GM21528 (cell line): ENCODE results near the gene MXRA7.
"Not testable (repeated sequence)": the region's sequence is repeated elsewhere in the genome, so short reads cannot be mapped to it uniquely, and the experiment has no call there.

Experiments used
- ATAC-seq: cut with Tn5 transposase; IDR thresholded peaks from one replicate; pipeline ENCODE4 v1.9.1; 2021; ENCODE audit warnings: mild to moderate bottlenecking, moderate library complexity; ENCODE audit not compliant: unreplicated experiment, low FRiP score

MXRA7 gene, protein sequence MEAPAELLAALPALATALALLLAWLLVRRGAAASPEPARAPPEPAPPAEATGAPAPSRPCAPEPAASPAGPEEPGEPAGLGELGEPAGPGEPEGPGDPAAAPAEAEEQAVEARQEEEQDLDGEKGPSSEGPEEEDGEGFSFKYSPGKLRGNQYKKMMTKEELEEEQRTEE

GRCh38 chr17:76710863-76711611 is at the start of gene MXRA7:
Gene MXRA7, minus strand, starts transcription at chr17:76710965. Its CDS starts 19 bp downstream, at chr17:76710946.
- ATAC-seq: no peak

DNA sequence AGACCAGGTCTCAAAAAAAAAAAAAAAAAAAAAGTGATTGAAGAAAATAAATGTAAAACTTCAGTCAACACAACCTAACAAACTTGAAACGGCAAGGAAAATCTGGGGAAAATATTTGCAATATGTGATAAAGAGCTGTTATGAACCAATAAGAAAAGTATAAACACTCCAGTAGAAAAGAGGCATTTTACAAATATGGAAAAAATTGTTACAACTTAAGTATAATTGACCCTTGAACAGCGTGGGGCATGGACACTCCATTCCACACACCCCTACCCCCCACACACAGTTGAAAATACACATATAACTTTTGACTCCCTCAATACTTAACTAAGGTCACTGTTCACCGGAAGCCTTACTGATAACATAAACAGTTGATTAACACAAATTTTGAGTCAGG is 47.8 kb upstream of the MXRA7 start:
- no peak for ATAC-seq

DNA sequence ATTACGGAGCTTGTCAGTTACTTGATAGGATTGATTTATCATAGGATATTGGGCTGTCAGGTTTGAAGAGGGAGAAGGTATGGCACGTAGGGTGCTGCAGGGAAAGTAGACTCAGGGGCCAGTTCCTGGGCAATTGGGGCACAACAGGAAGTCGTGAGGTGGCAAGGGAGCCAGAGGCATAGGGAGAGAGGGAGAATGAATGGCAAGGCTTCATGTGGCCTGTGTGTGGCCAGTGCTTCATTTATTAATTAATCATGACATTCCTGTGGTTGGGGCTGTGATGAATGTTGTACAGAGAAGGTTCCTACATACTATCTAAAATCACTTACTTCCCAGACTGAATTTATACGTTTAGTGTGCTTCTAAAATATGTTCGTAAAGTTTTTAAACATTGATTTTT is 46.5 kb upstream of the MXRA7 start:
- no peak for ATAC-seq

DNA sequence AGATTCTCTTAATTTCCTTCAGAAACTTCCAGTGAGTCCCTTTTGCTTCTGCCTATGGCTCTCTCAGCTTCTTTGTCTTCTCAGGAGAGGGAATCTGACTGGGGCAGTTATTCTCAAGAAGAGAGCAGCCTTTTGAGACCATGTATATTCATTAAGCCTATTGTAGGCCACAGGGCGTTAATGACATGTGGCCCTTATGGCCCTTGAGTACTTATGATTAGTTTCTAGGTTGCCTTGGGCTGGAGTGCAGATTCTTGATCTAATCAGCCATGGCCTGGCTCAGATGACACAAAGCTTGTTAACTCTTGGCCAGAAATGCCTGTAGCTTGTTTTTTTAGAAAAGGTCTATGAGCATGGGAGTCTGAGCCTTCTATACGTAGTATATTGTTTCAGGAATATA is 44.5 kb upstream of the MXRA7 start:
- ATAC-seq: no peak

DNA sequence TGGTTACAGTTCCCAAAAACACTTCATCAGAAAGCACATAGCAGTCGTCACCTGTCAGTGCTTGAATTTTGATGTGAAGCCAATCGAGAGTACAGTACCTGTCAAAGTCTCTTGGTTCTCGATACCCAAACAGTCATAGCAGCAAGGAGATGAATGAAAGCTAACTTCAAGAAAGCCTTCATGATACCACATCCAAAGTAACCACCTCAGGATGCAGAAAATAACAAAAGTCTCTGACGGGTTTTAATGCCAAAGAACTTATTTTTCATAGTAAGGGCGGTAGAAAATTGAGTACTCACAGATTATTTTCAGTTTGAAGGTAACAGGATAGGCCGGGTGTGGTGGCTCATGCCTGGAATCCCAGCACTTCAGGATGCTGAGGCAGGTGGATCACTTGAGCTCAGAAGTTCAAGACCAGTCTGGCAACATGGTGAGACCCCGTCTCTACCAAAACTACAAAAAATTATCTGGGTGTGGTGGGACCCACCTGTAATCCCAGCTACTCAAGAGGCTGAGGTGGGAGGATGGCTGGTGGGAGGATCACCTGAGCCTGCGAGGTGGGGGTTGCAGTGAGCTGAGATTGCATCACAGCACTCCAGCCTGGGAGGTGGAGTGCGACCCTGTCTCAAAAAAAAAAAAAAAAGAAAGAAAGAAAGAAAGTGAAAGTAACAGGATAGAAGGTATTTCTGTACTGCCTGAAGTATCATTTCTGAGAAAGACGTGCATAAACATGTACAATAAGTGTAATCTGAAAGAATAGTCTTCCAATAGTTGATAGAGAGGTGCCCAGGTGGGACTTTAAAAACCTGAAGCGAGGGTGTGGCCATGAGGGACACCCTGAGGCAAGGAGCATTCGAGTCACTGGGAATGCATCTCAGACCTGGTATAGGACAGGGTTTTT is 42.5 kb upstream of the MXRA7 start:
- ATAC-seq: no peak

GRCh38 chr17:76752006-76752405 is 41.2 kb upstream of the MXRA7 start:
- no peak for ATAC-seq

- ATAC-seq: no peak
Measured at GRCh38 chr17:76751416-76751993, 40.7 kb upstream of the MXRA7 start.

DNA sequence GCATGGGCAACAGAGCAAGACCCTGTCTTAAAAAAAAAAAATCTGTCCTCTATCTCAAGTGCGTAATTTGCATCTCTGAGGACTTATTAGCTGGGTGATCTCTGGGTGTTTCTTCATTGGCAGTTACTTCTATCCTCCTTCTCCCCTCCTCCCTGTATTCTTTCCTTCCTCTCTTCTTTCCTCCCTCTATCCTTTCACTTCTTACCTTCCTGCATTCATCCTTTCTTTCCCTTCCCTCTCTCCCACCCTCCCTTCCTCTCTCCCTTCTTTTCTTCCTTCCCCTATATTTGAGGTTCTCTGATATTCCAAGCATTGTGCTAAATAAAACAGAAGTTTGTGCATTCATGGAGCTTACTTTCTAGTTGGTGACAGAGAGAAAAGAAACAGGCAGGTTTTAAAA is 37.9 kb upstream of the MXRA7 start:
- ATAC-seq: no peak

GRCh38 chr17:76747716-76748363 is 37.1 kb upstream of the MXRA7 start:
- no peak for ATAC-seq

GRCh38 chr17:76745785-76746184 is 35.0 kb upstream of the MXRA7 start:
- ATAC-seq: not testable (repeated sequence)

DNA sequence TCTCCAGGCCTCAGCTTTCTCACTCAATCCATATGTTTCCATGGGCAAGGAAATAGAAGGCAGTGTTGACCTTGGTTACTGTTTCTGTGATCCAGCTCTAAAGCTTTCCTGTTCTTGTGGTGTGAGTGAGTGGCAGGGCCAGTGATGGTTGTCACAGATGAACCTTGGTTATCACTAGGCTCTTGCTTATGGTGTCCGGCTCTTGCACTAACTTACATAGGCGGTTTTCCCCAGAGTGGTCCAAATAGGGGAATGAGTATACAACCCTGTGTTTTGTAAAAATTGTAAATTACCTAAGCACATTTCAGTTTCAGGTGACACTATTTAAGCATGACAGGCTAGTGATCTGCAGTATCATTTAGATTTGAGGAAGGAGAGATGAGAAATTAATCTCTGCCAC is 34.0 kb upstream of the MXRA7 start:
- no peak for ATAC-seq

GRCh38 chr17:76742958-76743357 is 32.2 kb upstream of the MXRA7 start:
- ATAC-seq: no peak

- no peak for ATAC-seq
Measured at GRCh38 chr17:76740329-76741118, 29.8 kb upstream of the MXRA7 start.

GRCh38 chr17:76739568-76740115 is 28.9 kb upstream of the MXRA7 start:
- not testable (repeated sequence) for ATAC-seq

- ATAC-seq: no peak
Measured at GRCh38 chr17:76738468-76738850, 27.7 kb upstream of the MXRA7 start.

DNA sequence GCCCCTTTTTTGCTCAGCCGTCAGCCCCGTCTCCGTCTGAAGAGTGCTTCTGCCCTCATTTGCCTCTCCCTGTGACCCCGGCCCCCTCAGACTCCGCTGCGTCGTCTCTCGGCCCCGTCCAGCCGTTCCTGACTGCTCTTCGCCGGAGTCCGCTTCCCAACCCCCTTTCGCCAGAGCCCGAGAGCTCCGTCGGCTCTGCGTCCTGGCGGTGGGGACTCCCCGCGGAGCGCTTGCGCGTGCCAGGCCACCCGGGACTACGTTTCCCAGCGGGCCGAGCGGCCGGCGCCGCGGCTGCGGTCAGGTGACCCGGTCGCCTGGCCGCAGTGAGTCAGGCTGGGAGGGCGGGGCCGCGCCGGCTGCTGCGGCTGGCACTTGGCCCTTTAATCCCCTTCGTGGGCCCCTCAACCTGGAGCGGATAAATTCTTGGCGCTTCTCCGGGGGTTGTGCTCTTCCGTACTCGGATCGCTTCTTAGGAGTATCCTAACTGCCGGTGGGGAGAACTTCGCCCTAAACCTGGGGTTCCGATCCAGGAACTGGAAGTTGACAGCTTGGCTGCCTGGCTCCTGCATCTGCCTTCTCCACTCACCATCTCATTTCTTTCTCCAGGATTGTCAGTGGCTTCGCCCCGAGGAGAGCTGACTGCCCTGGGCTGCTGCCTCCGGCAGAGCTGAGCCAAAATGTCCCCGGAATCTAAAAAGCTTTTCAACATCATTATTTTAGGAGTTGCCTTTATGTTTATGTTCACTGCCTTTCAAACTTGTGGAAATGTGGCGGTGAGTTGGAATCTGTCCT is 27.1 kb upstream of the MXRA7 start, which contains the start of gene MFSD11:
Gene MFSD11 (plus strand): TSS at position 444 of the 792 bp plus-strand sequence. CDS start 234 bp downstream, at position 678.
- ATAC-seq: peak; percentile 62

DNA sequence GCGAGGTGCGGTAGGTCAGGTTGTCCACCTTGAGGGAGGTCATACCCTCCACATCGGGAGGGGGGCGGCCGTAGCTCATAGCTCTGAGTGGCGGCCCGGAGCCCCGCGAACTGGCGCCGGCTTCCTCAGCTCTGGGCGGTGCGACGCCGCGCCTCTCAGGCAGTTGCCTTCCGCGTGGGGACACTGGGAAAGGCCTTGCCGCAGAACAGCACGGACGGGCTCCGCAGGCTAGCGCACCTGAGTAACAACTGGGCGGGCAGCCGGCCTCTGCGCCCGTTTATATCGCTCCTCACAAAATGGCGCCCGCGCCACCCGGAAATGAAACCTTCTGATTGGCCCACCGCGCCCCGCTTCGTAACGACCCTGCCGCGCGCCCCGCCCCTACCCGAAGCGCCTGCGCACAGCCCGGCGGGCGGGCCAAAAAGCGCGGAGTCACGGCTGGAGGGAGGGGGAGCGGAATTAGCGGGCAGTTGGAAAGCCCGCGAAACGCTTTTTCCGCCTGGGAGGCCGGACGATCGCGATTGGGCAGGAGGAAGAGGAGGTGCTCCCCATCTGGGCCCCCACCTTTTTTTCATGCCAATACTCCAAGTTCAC is 26.4 kb upstream of the MXRA7 start, which contains the start of gene SRSF2:
Gene SRSF2 (minus strand): TSS at position 250 of the 594 bp plus-strand sequence. CDS start 171 bp downstream, at position 79.
- ATAC-seq: peak; percentile 70
